Measurements from ENCODE around the gene IL1RL2. TPM values are rescaled to one million over a fixed set of nuclear protein-coding genes. Genes with fewer than 3 reads are reported as not detected.

Gene IL1RL2
- total RNA-seq, 1 experiment from 2014 or later, result 0.11 TPM

- intact Hi-C loops (cut with micrococcal nuclease), result no loop called here
- H3K4me1 ChIP-seq (ENCODE audit: insufficient read depth, low read length), result peaks cover 14% of the 10 kb centered on the region
- no peaks in the 10 kb centered on the region for H4K20me1 ChIP-seq (ENCODE audit: low read length)
- DNase-seq (no peak), ATAC-seq (no peak)
- no peak overlapping the region for H3K4me3 ChIP-seq (ENCODE audit: low read length)
- no peak for TF ChIP-seq EZH2 (IDR thresholded peaks at IDR 0.05; ENCODE audit: low read length, unreplicated experiment)
- no peak for TF ChIP-seq EZH2phosphoT487 (IDR thresholded peaks at IDR 0.05; ENCODE audit: borderline replicate concordance, low read length)
- TF ChIP-seq CTCF (conservative IDR thresholded peaks at IDR 0.05; ENCODE audit: low read depth, low read length), result no peak
- ChIA-PET POLR2A (ENCODE audit: unreplicated experiment) (no interaction called here), CTCF (no interaction called here)
- H3K79me2 ChIP-seq (ENCODE audit: low read length), result no peaks in the 10 kb centered on the region
- H3K27me3 ChIP-seq (ENCODE audit: low read length), result no peaks in the 10 kb centered on the region
- no peak overlapping the region for H3K4me2 ChIP-seq (ENCODE audit: low read length)
- no peak overlapping the region for H3K9ac ChIP-seq (ENCODE audit: low read length)
- no TSS peak for BruUV-seq (replicated peaks)
- H3K9me2 ChIP-seq (replicated peaks; ENCODE audit: low read length), result no peaks in the 10 kb centered on the region
- H3F3A ChIP-seq (ENCODE audit: low read length, unreplicated experiment), result no peaks in the 10 kb centered on the region
- H3K27ac ChIP-seq (ENCODE audit: low read length), result no peak overlapping the region
- H3K36me3 ChIP-seq (ENCODE audit: low read depth, low read length), result no peaks in the 10 kb centered on the region
- no peaks in the 10 kb centered on the region for H3K9me3 ChIP-seq (ENCODE audit: low read length)
- no peak overlapping the region for H2AFZ ChIP-seq (ENCODE audit: low read length)
These were observed 28.6 kb upstream of the IL1RL2 start for GRCh38 chr2:102158011-102158755.

- no peaks in the 10 kb centered on the region for H3F3A ChIP-seq (ENCODE audit: low read length, unreplicated experiment)
- H3K9me2 ChIP-seq (replicated peaks; ENCODE audit: low read length), result no peaks in the 10 kb centered on the region
- H4K20me1 ChIP-seq (ENCODE audit: low read length), result no peaks in the 10 kb centered on the region
- intact Hi-C loops (cut with micrococcal nuclease), result no loop called here
- no peak overlapping the region for H3K27ac ChIP-seq (ENCODE audit: low read length)
- POLR2A ChIA-PET (ENCODE audit: unreplicated experiment), result no interaction called here
- no peaks in the 10 kb centered on the region for H3K79me2 ChIP-seq (ENCODE audit: low read length)
- no peak for ATAC-seq
- H3K27me3 ChIP-seq (ENCODE audit: low read length), result no peaks in the 10 kb centered on the region
- no peak overlapping the region for H2AFZ ChIP-seq (ENCODE audit: low read length)
- DNase-seq, result no peak
- TF ChIP-seq EZH2phosphoT487 (IDR thresholded peaks at IDR 0.05; ENCODE audit: borderline replicate concordance, low read length), result no peak
- TF ChIP-seq CTCF (conservative IDR thresholded peaks at IDR 0.05; ENCODE audit: low read depth, low read length), result no peak
- no peak for TF ChIP-seq EZH2 (IDR thresholded peaks at IDR 0.05; ENCODE audit: low read length, unreplicated experiment)
- CTCF ChIA-PET, result no interaction called here
- H3K4me3 ChIP-seq (ENCODE audit: low read length), result no peak overlapping the region
- no peak overlapping the region for H3K9ac ChIP-seq (ENCODE audit: low read length)
- no peaks in the 10 kb centered on the region for H3K36me3 ChIP-seq (ENCODE audit: low read depth, low read length)
- no TSS peak for BruUV-seq (replicated peaks)
- H3K4me1 ChIP-seq (ENCODE audit: insufficient read depth, low read length), result peaks cover 14% of the 10 kb centered on the region
- no peaks in the 10 kb centered on the region for H3K9me3 ChIP-seq (ENCODE audit: low read length)
- H3K4me2 ChIP-seq (ENCODE audit: low read length), result no peak overlapping the region
These were observed 27.5 kb upstream of the IL1RL2 start for GRCh38 chr2:102159295-102159694.

Data from PC-3 (cell line).